HG03097 (cell line): ENCODE data around the gene NR0B2.
"Not testable (repeated sequence)": the region's sequence is repeated elsewhere in the genome, so short reads cannot be mapped to it uniquely, and the experiment has no call there.

Experiments used
- ATAC-seq: cut with Tn5 transposase; IDR thresholded peaks from one replicate; pipeline ENCODE4 v1.9.1; 2021; ENCODE audit not compliant: unreplicated experiment, low FRiP score

Gene NR0B2

GRCh38 chr1:26894263-26894662, 19.5 kb downstream of the NR0B2 start:
- no peak for ATAC-seq

DNA sequence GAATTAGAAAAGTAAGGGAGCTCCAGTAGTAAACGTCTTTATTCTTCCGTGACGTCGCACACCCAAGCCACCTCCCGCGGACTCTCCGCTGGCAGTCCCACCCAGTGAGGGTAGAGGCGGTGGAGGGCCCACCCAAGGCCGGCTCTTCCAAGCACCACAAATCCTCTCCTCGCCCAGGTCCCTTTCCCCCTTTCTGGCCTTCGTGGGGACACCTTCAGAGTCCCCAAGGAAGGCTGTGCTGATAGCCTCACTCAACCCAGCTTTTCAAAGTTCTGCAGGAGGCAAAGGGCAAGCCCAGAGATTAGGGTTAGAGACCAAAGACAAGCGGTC, 23.3 kb downstream of the NR0B2 start:
- peak; percentile 26 for ATAC-seq

GRCh38 chr1:26889551-26890466, 24.0 kb downstream of the NR0B2 start, which contains the start of gene GPN2:
TSS of gene GPN2 (minus strand) at chr1:26890283. CDS start at chr1:26890096, 187 bp downstream.
- ATAC-seq: peak; percentile 69

GRCh38 chr1:26888231-26888630, 25.5 kb downstream of the NR0B2 start:
- ATAC-seq: no peak

DNA sequence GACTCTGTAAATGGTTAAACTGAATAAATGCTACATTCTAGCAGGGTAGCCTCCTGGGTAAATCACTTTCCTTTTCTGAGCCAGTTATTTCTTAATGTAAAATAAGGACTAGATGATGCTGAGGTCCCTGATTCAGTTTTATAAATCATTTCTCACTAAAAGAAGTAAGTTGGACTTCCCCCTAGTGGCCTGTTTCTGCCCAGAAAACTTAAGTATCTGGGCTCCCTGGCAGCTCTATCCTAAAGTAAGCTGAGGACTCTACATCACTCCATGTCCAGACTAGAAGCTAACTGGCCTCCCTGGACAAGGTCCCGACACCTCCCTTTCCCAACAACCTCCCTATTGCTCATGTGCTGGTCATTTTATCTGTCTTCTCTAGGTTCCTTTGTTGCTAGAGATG, 26.6 kb downstream of the NR0B2 start:
- ATAC-seq: no peak

DNA sequence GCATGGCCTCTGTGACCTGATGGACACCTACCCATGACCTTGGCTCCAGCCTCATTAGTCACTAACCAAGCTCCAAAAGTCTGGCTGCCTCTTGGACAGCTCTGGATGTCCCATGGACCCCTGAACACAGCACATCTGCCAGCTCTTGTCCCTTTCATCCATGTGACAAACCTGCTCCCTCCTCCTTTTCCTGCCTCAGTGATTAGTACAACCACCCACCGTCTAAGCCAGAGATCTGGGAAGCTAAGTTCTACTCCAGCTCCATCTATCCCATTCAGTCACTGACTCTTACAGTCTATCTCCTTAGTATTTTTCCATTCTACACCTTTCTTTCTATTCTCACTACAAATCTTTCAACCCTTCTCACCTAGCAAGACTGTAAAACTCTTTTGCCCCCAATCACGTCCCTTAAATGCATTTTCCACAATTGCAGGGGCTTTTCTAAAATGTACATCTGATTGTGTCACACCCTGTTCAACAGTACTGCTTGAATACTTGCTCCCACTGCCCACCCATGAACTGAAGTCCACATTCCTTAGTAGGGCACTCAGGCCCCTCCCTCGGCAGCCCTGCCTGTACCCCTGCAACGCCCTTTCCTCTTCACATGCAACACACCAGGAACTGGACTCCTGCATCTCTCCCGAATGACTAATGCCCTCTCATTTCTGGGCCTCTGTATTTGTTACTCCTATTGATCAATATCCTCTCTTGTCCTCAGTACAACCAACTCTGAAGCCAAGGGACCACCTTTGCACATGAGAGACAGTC, 30.9 kb downstream of the NR0B2 start:
- no peak for ATAC-seq

- not testable (repeated sequence) for ATAC-seq
Measured at GRCh38 chr1:26881611-26882010, 32.2 kb downstream of the NR0B2 start.

GRCh38 chr1:26879793-26880192, 34.0 kb downstream of the NR0B2 start:
- ATAC-seq: no peak

DNA sequence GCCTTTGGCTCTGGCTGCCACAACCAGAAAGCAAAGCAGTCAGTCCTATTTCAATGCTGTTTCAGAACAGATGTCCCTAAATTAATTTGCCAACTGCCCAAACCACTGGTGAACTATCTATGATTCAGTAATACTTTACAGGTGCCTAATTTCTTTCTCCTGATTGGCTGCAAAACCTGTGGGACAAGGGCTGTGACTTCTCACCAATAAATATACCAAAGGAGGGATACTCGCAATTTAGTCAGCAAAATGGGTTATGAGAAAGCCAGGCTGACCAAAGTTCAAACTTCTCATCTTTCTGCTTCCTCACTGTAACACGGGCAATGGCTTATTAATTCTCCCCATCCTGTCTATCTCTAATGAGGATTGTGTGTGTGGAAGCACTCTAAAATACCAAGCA, 36.4 kb downstream of the NR0B2 start:
- ATAC-seq: no peak

DNA sequence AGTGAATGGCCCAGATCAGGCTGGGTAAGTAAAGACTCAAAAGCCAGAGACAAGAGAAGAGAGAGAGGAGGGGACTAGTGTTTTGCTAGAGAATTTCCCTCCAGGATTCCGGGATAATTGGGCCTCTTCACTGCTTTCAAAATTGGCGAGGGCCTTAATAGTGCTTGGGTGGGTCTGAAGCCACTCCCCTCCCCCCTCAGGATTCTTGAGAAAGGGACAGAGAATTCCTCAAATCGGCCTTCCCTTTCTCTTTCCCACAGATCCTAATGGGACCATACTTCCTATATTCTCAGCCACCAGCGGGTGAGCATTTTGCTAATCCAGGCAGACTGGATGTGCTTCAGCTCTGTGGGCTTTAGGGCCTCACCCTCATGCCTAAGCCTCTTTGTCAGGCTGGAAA, 38.9 kb downstream of the NR0B2 start:
- ATAC-seq: no peak

GRCh38 chr1:26873097-26873496, 40.7 kb downstream of the NR0B2 start:
- ATAC-seq: not testable (repeated sequence)

- ATAC-seq: peak; percentile 84
Measured at GRCh38 chr1:26864610-26865480, 48.9 kb downstream of the NR0B2 start.

DNA sequence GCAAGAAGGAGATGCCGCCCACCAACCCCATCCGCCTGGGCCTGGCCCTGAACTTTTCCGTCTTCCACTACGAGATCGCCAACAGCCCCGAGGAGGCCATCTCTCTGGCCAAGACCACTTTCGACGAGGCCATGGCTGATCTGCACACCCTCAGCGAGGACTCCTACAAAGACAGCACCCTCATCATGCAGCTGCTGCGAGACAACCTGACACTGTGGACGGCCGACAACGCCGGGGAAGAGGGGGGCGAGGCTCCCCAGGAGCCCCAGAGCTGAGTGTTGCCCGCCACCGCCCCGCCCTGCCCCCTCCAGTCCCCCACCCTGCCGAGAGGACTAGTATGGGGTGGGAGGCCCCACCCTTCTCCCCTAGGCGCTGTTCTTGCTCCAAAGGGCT, 50.1 kb downstream of the NR0B2 start:
- ATAC-seq: no peak

DNA sequence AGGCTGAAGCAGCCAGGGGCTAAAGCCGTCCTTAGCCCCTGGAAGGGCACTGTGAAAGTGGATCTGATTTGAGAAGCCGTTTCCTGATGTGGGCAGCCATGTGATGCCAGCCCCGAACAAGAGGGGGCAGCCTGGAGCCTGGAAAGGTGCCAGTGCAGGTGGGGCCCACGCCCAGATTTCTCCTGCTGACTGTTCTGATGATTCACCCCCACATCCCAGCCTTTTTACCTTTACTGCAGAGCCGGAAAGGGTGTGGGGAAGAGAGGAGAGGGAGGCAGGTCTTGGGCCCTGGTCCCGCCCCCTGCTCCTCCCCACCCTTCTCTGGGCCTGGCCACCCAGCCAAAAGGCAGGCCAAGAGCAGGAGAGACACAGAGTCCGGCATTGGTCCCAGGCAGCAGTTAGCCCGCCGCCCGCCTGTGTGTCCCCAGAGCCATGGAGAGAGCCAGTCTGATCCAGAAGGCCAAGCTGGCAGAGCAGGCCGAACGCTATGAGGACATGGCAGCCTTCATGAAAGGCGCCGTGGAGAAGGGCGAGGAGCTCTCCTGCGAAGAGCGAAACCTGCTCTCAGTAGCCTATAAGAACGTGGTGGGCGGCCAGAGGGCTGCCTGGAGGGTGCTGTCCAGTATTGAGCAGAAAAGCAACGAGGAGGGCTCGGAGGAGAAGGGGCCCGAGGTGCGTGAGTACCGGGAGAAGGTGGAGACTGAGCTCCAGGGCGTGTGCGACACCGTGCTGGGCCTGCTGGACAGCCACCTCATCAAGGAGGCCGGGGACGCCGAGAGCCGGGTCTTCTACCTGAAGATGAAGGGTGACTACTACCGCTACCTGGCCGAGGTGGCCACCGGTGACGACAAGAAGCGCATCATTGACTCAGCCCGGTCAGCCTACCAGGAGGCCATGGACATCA, 50.7 kb downstream of the NR0B2 start, which contains the start of gene SFN:
SFN (plus strand) TSS at position 369 of the 904 bp plus-strand sequence; CDS start at position 433, 64 bp downstream.
- ATAC-seq: no peak

GRCh38 chr1:26861889-26862378, 51.8 kb downstream of the NR0B2 start:
- no peak for ATAC-seq
